DND-41 (cell line): ENCODE results near the gene TRHDE.

Source experiments
- ATAC-seq: fragments of 200-7000 bp; cut with Tn5 transposase; 3 replicates; pipeline ENCODE4 v1.9.1; 2021; ENCODE audit warnings: low read depth; ENCODE audit not compliant: insufficient read depth
- DNase-seq: peaks from one replicate; pipeline ENCODE4 v3.0.0-alpha.2; 2020
- H2AFZ ChIP-seq: 2 replicates; pipeline ENCODE4 v1.6.0; 2012; ENCODE audit warnings: low read depth, low read length
- H3K27ac ChIP-seq: 2 replicates; pipeline ENCODE4 v1.5.1; 2012; ENCODE audit warnings: low read length, inconsistent platforms
- H3K27me3 ChIP-seq: fragments of 200-600 bp; sonication (generic); 2 replicates; pipeline ENCODE4 v1.6.0; 2012; ENCODE audit warnings: low read length, mild to moderate bottlenecking, inconsistent platforms; ENCODE audit not compliant: insufficient read depth, poor library complexity
- H3K36me3 ChIP-seq: 2 replicates; pipeline ENCODE4 v1.5.1; 2012; ENCODE audit warnings: low read length, inconsistent platforms; ENCODE audit not compliant: insufficient read depth
- H3K4me1 ChIP-seq: 2 replicates; pipeline ENCODE4 v1.5.1; 2012; ENCODE audit warnings: mild to moderate bottlenecking, low read length; ENCODE audit not compliant: insufficient read depth
- H3K4me2 ChIP-seq: 2 replicates; pipeline ENCODE4 v1.6.0; 2012; ENCODE audit warnings: mild to moderate bottlenecking, moderate library complexity, low read length, inconsistent platforms; ENCODE audit not compliant: insufficient read depth
- H3K4me3 ChIP-seq, 2 experiments: fragments of 200-600 bp in 1 of 2; shearing (Covaris generic) in 1 of 2; 2 replicates each; pipeline ENCODE4 v1.5.1; 2012 to 2016; ENCODE audit warnings: inconsistent platforms in 2 of 2, low read length in 2 of 2, mild to moderate bottlenecking in 2 of 2, low read depth in 1 of 2, moderate library complexity in 1 of 2
- H3K79me2 ChIP-seq: 2 replicates; pipeline ENCODE4 v1.6.0; 2012; ENCODE audit warnings: low read length, inconsistent platforms; ENCODE audit not compliant: insufficient read depth
- H3K9ac ChIP-seq: 2 replicates; pipeline ENCODE4 v1.6.0; 2012; ENCODE audit warnings: low read depth, mild to moderate bottlenecking, inconsistent platforms, low read length, moderate library complexity
- H3K9me3 ChIP-seq: 2 replicates; pipeline ENCODE4 v1.5.1; 2012; ENCODE audit warnings: low read length, moderate library complexity, mild to moderate bottlenecking, inconsistent platforms; ENCODE audit not compliant: insufficient read depth, severe bottlenecking
- H4K20me1 ChIP-seq: 2 replicates; pipeline ENCODE4 v1.6.0; 2012; ENCODE audit warnings: low read length; ENCODE audit not compliant: insufficient read depth
- EZH2 ChIP-seq: IDR thresholded peaks from 3 replicates; pipeline ENCODE4 v1.6.1; 2012; ENCODE audit warnings: borderline replicate concordance, low read depth, mild to moderate bottlenecking, moderate library complexity, low read length, inconsistent platforms; ENCODE audit not compliant: severe bottlenecking
- TF ChIP-seq, protein P1 (sequence below): IDR thresholded peaks from 2 replicates; pipeline ENCODE4 v1.5.1; 2012; ENCODE audit warnings: borderline replicate concordance, low read length, moderate library complexity, mild to moderate bottlenecking; ENCODE audit not compliant: poor library complexity, severe bottlenecking; ENCODE audit errors: extremely low read depth

Gene TRHDE

DNA sequence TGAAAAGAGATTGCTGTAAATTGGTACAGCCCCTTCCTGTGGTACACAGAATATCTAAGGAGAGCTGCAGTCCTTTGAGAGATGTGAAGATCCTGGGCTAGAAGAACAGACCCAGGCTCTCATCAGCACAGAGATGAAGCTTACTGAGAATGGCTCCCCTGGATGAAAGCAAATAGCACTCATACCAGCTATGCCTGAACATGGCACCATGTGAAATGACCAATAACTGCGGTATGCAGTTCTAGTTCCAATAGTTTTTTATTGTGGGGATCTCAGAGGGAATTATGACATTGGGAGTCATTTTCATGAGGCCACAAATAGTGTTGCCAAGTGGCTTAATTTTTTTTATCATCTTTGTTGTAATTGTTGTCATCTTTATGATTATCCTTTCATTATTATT lies 15.4 kb upstream of the TRHDE start:
- H3K79me2 ChIP-seq = no peaks in the 10 kb centered on the region
- ATAC-seq (no peak), DNase-seq (no peak)
- TF ChIP-seq, protein P1, sequence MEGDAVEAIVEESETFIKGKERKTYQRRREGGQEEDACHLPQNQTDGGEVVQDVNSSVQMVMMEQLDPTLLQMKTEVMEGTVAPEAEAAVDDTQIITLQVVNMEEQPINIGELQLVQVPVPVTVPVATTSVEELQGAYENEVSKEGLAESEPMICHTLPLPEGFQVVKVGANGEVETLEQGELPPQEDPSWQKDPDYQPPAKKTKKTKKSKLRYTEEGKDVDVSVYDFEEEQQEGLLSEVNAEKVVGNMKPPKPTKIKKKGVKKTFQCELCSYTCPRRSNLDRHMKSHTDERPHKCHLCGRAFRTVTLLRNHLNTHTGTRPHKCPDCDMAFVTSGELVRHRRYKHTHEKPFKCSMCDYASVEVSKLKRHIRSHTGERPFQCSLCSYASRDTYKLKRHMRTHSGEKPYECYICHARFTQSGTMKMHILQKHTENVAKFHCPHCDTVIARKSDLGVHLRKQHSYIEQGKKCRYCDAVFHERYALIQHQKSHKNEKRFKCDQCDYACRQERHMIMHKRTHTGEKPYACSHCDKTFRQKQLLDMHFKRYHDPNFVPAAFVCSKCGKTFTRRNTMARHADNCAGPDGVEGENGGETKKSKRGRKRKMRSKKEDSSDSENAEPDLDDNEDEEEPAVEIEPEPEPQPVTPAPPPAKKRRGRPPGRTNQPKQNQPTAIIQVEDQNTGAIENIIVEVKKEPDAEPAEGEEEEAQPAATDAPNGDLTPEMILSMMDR = no peak
- TF ChIP-seq EZH2 = no peak
- H3K9ac ChIP-seq = no peak overlapping the region
- H2AFZ ChIP-seq = no peak overlapping the region
- no peaks in the 10 kb centered on the region for H3K9me3 ChIP-seq
- H3K4me1 ChIP-seq = no peaks in the 10 kb centered on the region
- no peak overlapping the region for H3K27ac ChIP-seq
- H3K4me2 ChIP-seq = no peak overlapping the region
- H3K27me3 ChIP-seq = no peaks in the 10 kb centered on the region
- H3K36me3 ChIP-seq = no peaks in the 10 kb centered on the region
- H3K4me3 ChIP-seq = no peak overlapping the region
- no peaks in the 10 kb centered on the region for H4K20me1 ChIP-seq

DNA sequence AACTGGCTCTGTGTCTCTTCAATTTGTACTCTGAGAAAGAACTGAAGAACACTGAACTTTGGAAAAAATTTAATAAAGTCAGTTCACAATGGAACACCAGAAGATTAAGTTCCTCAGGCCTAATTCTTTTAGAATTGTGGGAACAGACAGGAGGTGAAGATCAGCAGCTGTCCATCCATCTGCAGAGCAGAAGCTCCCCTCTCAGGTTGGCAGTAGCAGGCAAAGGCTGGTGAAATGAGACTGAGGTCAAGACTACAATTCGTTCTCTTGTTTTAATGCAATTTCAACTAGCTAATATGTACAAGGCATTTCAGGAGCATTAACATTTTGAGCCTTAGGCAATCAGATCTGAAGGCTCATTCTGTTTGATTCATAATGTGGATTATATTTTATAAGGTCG lies 10.3 kb upstream of the TRHDE start:
- Histone ChIP-seq H3K36me3 (no peaks in the 10 kb centered on the region), H3K4me3 (no peak overlapping the region), H3K27me3 (peaks cover 2% of the 10 kb centered on the region), H3K9ac (no peak overlapping the region), H4K20me1 (no peaks in the 10 kb centered on the region), H3K9me3 (no peaks in the 10 kb centered on the region), H3K4me2 (no peak overlapping the region), H3K79me2 (no peaks in the 10 kb centered on the region), H3K27ac (no peak overlapping the region), H2AFZ (no peak overlapping the region), H3K4me1 (no peaks in the 10 kb centered on the region)
- TF ChIP-seq, protein P1 = no peak
- no peak for TF ChIP-seq EZH2
- ATAC-seq = no peak
- no peak for DNase-seq

DNA sequence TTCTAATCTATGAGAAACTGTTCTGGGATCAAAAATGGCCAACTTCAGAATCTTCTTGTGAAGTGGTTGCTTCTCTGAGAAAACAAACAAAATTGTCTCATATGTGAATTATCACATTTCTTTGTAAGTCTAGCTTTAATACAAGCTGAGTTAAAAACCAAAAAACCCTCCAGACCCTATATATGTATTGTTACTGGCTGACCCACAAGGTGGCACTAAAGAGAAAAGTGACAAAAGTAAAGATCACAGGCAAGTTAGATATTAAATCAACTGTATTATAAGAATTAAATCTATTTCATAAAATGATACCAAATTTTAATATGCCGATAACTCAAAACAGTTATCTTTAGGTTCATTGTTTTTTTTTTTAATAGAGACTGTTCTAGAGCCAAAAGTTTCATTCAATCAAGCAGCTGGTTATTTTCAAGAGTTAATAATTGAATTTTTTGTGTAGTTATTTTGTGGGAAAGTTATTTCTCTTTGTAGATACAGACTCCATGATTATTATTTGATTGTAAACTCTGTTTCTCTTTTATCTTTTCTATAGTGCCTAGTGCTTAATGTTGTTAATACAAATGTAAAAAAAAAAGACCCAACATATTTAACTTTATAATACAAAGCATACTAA lies 7.5 kb upstream of the TRHDE start:
- Histone ChIP-seq H3K36me3 (no peaks in the 10 kb centered on the region), H3K4me2 (no peak overlapping the region), H3K9ac (no peak overlapping the region), H3K4me1 (no peaks in the 10 kb centered on the region), H3K27ac (no peak overlapping the region), H2AFZ (no peak overlapping the region), H3K79me2 (no peaks in the 10 kb centered on the region), H4K20me1 (no peaks in the 10 kb centered on the region), H3K4me3 (no peak overlapping the region), H3K9me3 (no peaks in the 10 kb centered on the region), H3K27me3 (peaks cover 2% of the 10 kb centered on the region)
- no peak for ATAC-seq
- no peak for DNase-seq
- TF ChIP-seq EZH2 = no peak
- TF ChIP-seq, protein P1 = peak; percentile 52
